Endothelial cell of umbilical vein (primary cell): ENCODE results near the gene HSPG2. TPM values are rescaled to one million over a fixed set of nuclear protein-coding genes. Genes with fewer than 3 reads are reported as not detected.

Experiments
- BruUV-seq: library from RNA; stranded (reverse); fragments of 400-500 nt; replicated peaks from 2 replicates; lab custom pipeline; 2021; lab: Mats Ljungman, UMichigan
- CTCF ChIA-PET: fragments of 300-600, 350-600 bp; sonication (Branson Sonifier 250); formaldehyde crosslinking; loops from one replicate; lab custom pipeline; 2021; ENCODE audit warnings: antibody characterized with exemption, inconsistent platforms; lab: Charles Lee
- POLR2A ChIA-PET: fragments of 300-600, 350-600 bp; sonication (Branson Sonifier 250); formaldehyde crosslinking; loops from one replicate; lab custom pipeline; 2021; ENCODE audit warnings: antibody characterized with exemption, inconsistent platforms; lab: Charles Lee
- DNase-seq: peaks from one replicate; pipeline ENCODE4 v3.0.0-alpha.2; 2011; ENCODE audit warnings: low read depth, low spot score
- FAIRE-seq: peaks from 2 replicates; lab custom pipeline; 2011; peaks lifted over from hg19 to GRCh38; lab: Jason Lieb, UNC
- H2AFZ ChIP-seq: 2 replicates; pipeline ENCODE4 v1.6.0; 2012; ENCODE audit warnings: low read depth, low read length, control low read depth, inconsistent platforms
- H3K27ac ChIP-seq: 2 replicates; pipeline ENCODE4 v1.5.1; 2011; ENCODE audit warnings: low read depth, mild to moderate bottlenecking, control low read depth, low read length, moderate library complexity; ENCODE audit not compliant: insufficient read depth
- H3K27me3 ChIP-seq, 2 experiments: 2 replicates each; pipeline versions ENCODE4 v1.6.0 to v1.6.1; 2011; ENCODE audit warnings: low read length in 2 of 2, mixed read lengths in 1 of 2; ENCODE audit not compliant: control insufficient read depth in 2 of 2, insufficient read depth in 2 of 2
- H3K36me3 ChIP-seq, 2 experiments: 2 replicates in 1 of 2; 3 replicates in 1 of 2; pipeline ENCODE4 v1.5.1; 2011; ENCODE audit warnings: low read length in 2 of 2, mild to moderate bottlenecking in 1 of 2, moderate library complexity in 1 of 2; ENCODE audit not compliant: control insufficient read depth in 2 of 2, insufficient read depth in 2 of 2; ENCODE audit errors: extremely low read depth in 1 of 2
- H3K4me1 ChIP-seq: 3 replicates; pipeline ENCODE4 v1.5.1; 2011; ENCODE audit warnings: mild to moderate bottlenecking, low read length; ENCODE audit not compliant: control insufficient read depth, insufficient read depth; ENCODE audit errors: extremely low read depth
- H3K4me2 ChIP-seq: 2 replicates; pipeline ENCODE4 v1.6.1; 2011; ENCODE audit warnings: low read length, control low read depth, mixed read lengths; ENCODE audit not compliant: insufficient read depth
- H3K4me3 ChIP-seq, 3 experiments: fragments of 200-600 bp in 1 of 3; sonication (generic), shearing (Covaris generic) in 1 of 3; replicated peaks in 1 of 3; 2 replicates each; pipeline ENCODE4 v1.5.1; 2011 to 2016; ENCODE audit warnings: control low read depth in 3 of 3, low read length in 3 of 3, mild to moderate bottlenecking in 2 of 3, inconsistent platforms in 1 of 3, low read depth in 1 of 3, moderate library complexity in 1 of 3; ENCODE audit not compliant: insufficient read depth in 1 of 3
- H3K79me2 ChIP-seq: 2 replicates; pipeline ENCODE4 v1.6.0; 2012; ENCODE audit warnings: low read length, inconsistent platforms; ENCODE audit not compliant: control insufficient read depth, insufficient read depth
- H3K9ac ChIP-seq: replicated peaks from 2 replicates; pipeline ENCODE3; 2011; ENCODE audit warnings: low read length, control low read depth; ENCODE audit not compliant: insufficient read depth; ENCODE audit errors: extremely low read depth
- H3K9me1 ChIP-seq: replicated peaks from 3 replicates; pipeline ENCODE4 v1.6.0; 2011; ENCODE audit warnings: mild to moderate bottlenecking, low read length; ENCODE audit not compliant: control insufficient read depth, insufficient read depth; ENCODE audit errors: extremely low read depth
- H3K9me3 ChIP-seq: replicated peaks from 2 replicates; pipeline ENCODE4 v1.5.1; 2012; ENCODE audit warnings: low read length, inconsistent platforms; ENCODE audit not compliant: control insufficient read depth, insufficient read depth
- H4K20me1 ChIP-seq: replicated peaks from 2 replicates; pipeline ENCODE3; 2011; ENCODE audit warnings: mild to moderate bottlenecking, low read length; ENCODE audit not compliant: control insufficient read depth, insufficient read depth; ENCODE audit errors: extremely low read depth
- CTCF ChIP-seq, 2 donors: IDR thresholded peaks; 1 replicate in 1 of 2; 2 replicates in 1 of 2; pipeline ENCODE4 v1.5.1; 2011; ENCODE audit warnings: low read length in 2 of 2, mild to moderate bottlenecking in 2 of 2, moderate library complexity in 2 of 2, control low read depth in 1 of 2, inconsistent platforms in 1 of 2, low read depth in 1 of 2; ENCODE audit not compliant: insufficient read depth in 1 of 2; ENCODE audit errors: extremely low read depth in 1 of 2
- EZH2 ChIP-seq: IDR thresholded peaks from 2 replicates; pipeline ENCODE4 v1.6.1; 2012; ENCODE audit warnings: borderline replicate concordance, low read depth, mild to moderate bottlenecking, moderate library complexity, low read length, inconsistent platforms; ENCODE audit not compliant: severe bottlenecking
- dilution Hi-C: fragments of 300-500 bp; cut with MboI; formaldehyde crosslinking; loops from one replicate; pipeline ENCODE4 v1.15.0; 2019; ENCODE audit warnings: low sequenced_read_pairs; ENCODE audit not compliant: extremely low pct_ligation_motif_present
- intact Hi-C: fragments of 100-400 bp; cut with micrococcal nuclease; formaldehyde crosslinking; loops from one replicate; pipeline ENCODE4 v1.10.0; 2022
- polyA plus RNA-seq, 4 experiments: library from polyadenylated mRNA; depleted of rRNA in 3 of 4; stranded (reverse) in 3 of 4; unstranded in 1 of 4; fragments of >200 nt; gene quantifications; 2 replicates each; pipeline versions ENCODE4 v1.2.1 to v1.2.3, GENCODE V29; 2011 to 2012; ENCODE audit warnings: missing spikeins in 1 of 4
- total RNA-seq: library from RNA; stranded (reverse); gene quantifications from 2 replicates; pipeline ENCODE4 v1.2.3, GENCODE V29; 2021

HSPG2 gene
- total and polyA plus RNA-seq, 2 donors (not counting 3 experiments of a cell fraction or from before 2014, with no cell fraction given) = 734 to 3,499 TPM

- TF ChIP-seq CTCF (IDR thresholded peaks at IDR 0.05; ENCODE audit: extremely low read depth in 1 of 2, insufficient read depth in 1 of 2, low read depth in 1 of 2, low read length in 2 of 2) = no peak
- no peak for TF ChIP-seq EZH2
- no TSS peak for BruUV-seq
- H2AFZ ChIP-seq = no peak overlapping the region
- no peaks in the 10 kb centered on the region for H3K9me3 ChIP-seq
- H3K4me3 ChIP-seq = no peak overlapping the region
- peak; percentile 59 for DNase-seq
- H3K4me2 ChIP-seq = peak overlapping the region; percentile 29
- ChIA-PET POLR2A (interaction anchor here (0.5 to 1.5 kb wide), 6 partner anchors 11 to 110 kb away, joined by 5 to 15 read pairs (median 7); no protein-coding TSS in a partner anchor), CTCF (interaction anchor here (1.0 to 2.4 kb wide), 10 partner anchors 10 to 53 kb away, joined by 3 to 13 read pairs (median 4); partner anchors contain the start of gene HSPG2)
- H3K27ac ChIP-seq = peak overlapping the region; percentile 94
- dilution Hi-C loops = no loop called here
- H3K9ac ChIP-seq = peak overlapping the region; percentile 49
- no peaks in the 10 kb centered on the region for H3K27me3 ChIP-seq
- intact Hi-C loops = loop anchor here (1.0 to 2.0 kb wide), 3 partner anchors 11 to 64 kb away; no protein-coding TSS in a partner anchor
- no peaks in the 10 kb centered on the region for H4K20me1 ChIP-seq
- H3K79me2 ChIP-seq = peaks cover 96% of the 10 kb centered on the region
- no peaks in the 10 kb centered on the region for H3K9me1 ChIP-seq
- H3K4me1 ChIP-seq = peaks cover 96% of the 10 kb centered on the region
- no peak for FAIRE-seq
- H3K36me3 ChIP-seq = peaks cover 8 to 28% of the 10 kb centered on the region in 2 experiments
These were observed 26.4 kb downstream of the HSPG2 start for GRCh38 chr1:21910558-21911204.
